Colon (tissue), 2 donors: Measurements from ENCODE around the gene LEKR1.

ENCODE experiments used
- FAIRE-seq: peaks from 2 replicates; lab custom pipeline; 2012; peaks lifted over from hg19 to GRCh38; lab: Jason Lieb, UNC
- donor health status: control.
- donor health status: control.

The LEKR1 gene

GRCh38 chr3:157081626-157082210 is 255.6 kb downstream of the LEKR1 start:
- FAIRE-seq: no peak

- FAIRE-seq: no peak
Observed at GRCh38 chr3:157082305-157082982, 256.3 kb downstream of the LEKR1 start.

GRCh38 chr3:157083824-157084223 is 257.7 kb downstream of the LEKR1 start:
- no peak for FAIRE-seq

GRCh38 chr3:157086060-157086750 is 260.1 kb downstream of the LEKR1 start:
- no peak for FAIRE-seq

- no peak for FAIRE-seq
Observed at GRCh38 chr3:157086775-157087174, 260.6 kb downstream of the LEKR1 start.

GRCh38 chr3:157087373-157087772 is 261.2 kb downstream of the LEKR1 start:
- FAIRE-seq: no peak

- FAIRE-seq: no peak
Observed at GRCh38 chr3:157087780-157088600, 261.8 kb downstream of the LEKR1 start.

GRCh38 chr3:157088601-157089454 is 262.7 kb downstream of the LEKR1 start:
- FAIRE-seq: no peak

- no peak for FAIRE-seq
Observed at GRCh38 chr3:157089455-157090221, 263.5 kb downstream of the LEKR1 start.

- no peak for FAIRE-seq
Observed at GRCh38 chr3:157091083-157091833, 265.1 kb downstream of the LEKR1 start.

GRCh38 chr3:157092230-157092629 is 266.1 kb downstream of the LEKR1 start:
- FAIRE-seq: no peak

GRCh38 chr3:157093096-157093495 is 266.9 kb downstream of the LEKR1 start:
- no peak for FAIRE-seq

- no peak for FAIRE-seq
Observed at GRCh38 chr3:157094301-157094700, 268.1 kb downstream of the LEKR1 start.

GRCh38 chr3:157094751-157095480 is 268.8 kb downstream of the LEKR1 start:
- no peak for FAIRE-seq
